GM12892 (cell line): Measurements from ENCODE around the gene NUDCD3.

Experiments used
- POLR2A ChIP-seq: IDR thresholded peaks from 2 replicates; pipeline ENCODE4 v1.6.1; 2011; ENCODE audit warnings: low read depth, low read length, control low read depth
- POLR2AphosphoS5 ChIP-seq: IDR thresholded peaks from 2 replicates; pipeline ENCODE4 v1.6.1; 2011; ENCODE audit warnings: low read depth, low read length, control low read depth

DNA sequence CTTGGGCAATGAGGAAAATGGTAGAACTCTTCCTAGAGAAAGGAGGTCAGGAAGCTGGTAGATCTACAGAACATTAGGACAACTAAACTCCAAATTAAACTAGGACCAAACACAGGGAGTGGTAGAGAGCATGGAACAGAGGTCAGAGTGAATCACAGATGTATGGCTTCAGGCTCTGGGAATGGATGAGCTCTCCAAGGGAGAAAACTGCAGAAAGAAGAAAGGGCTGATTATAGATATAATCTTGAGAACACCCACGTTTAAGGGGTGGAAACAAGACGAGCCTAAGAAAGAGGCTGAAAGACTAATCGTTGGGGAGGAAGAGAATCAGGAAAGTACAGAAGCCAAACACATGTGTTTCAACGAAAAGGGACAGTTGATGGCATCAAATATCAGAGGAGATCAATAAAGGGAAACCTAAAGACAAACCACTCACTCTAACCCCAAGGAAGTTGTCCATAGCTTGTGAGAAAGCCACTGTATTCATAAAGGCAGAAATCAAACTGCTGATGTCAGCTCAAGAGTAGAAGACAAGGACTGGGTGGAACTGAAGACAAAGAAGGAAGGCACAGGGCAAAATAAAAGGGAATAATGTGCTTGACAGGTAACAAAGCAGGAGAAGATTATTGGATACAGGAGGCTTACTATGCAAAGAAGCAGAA is 41.4 kb downstream of the NUDCD3 start:
- TF ChIP-seq POLR2A (no peak), POLR2AphosphoS5 (no peak)
